ENCODE results near the gene IMP3.

The IMP3 gene

GRCh38 chr15:75620841-75621391, 19.1 kb downstream of the IMP3 start:
- Histone ChIP-seq H3K27ac (no peak overlapping the region), H3K36me3 (ENCODE audit: insufficient read depth) (no peaks in the 10 kb centered on the region; the same call in 1 of the 2 replicates), H3K4me1 (ENCODE audit: low read depth, poor library complexity, severe bottlenecking) (peaks cover 22% of the 10 kb centered on the region), H4K20me1 (ENCODE audit: insufficient read depth) (no peaks in the 10 kb centered on the region), H3K27me3 (ENCODE audit: insufficient read depth, low read depth) (no peaks in the 10 kb centered on the region), H3K9ac (no peak overlapping the region), H3K79me2 (ENCODE audit: insufficient read depth, low read depth) (no peaks in the 10 kb centered on the region), H3K4me2 (no peak overlapping the region), H2AFZ (ENCODE audit: low read depth) (no peak overlapping the region), H3K4me3 (IDR thresholded peaks at IDR 0.05; ENCODE audit: insufficient read depth, low read depth, low read length) (no peak overlapping the region)
- no peak for TF ChIP-seq CTCF (conservative IDR thresholded peaks at IDR 0.05; ENCODE audit: low read depth, low read length)

GRCh38 chr15:75620058-75620820, 19.8 kb downstream of the IMP3 start:
- no peaks in the 10 kb centered on the region for H3K27me3 ChIP-seq (ENCODE audit: insufficient read depth, low read depth)

GRCh38 chr15:75616766-75617165, 23.3 kb downstream of the IMP3 start:
- Histone ChIP-seq H3K79me2 (ENCODE audit: insufficient read depth, low read depth) (no peaks in the 10 kb centered on the region), H3K4me3 (IDR thresholded peaks at IDR 0.05; ENCODE audit: insufficient read depth, low read depth, low read length) (no peak overlapping the region), H4K20me1 (ENCODE audit: insufficient read depth) (no peaks in the 10 kb centered on the region), H3K27ac (no peak overlapping the region), H3K27me3 (ENCODE audit: insufficient read depth, low read depth) (no peaks in the 10 kb centered on the region), H3K4me2 (no peak overlapping the region), H3K9ac (no peak overlapping the region), H2AFZ (ENCODE audit: low read depth) (no peak overlapping the region), H3K4me1 (ENCODE audit: low read depth, poor library complexity, severe bottlenecking) (peaks cover 15% of the 10 kb centered on the region), H3K36me3 (ENCODE audit: insufficient read depth) (no peaks in the 10 kb centered on the region; the same call in 1 of the 2 replicates)
- TF ChIP-seq CTCF (conservative IDR thresholded peaks at IDR 0.05; ENCODE audit: low read depth, low read length), result no peak

More at GRCh38 chr15:75620058-75620820, 19.8 kb downstream of the IMP3 start:
- Histone ChIP-seq H2AFZ (ENCODE audit: low read depth) (no peak overlapping the region), H3K4me2 (no peak overlapping the region), H3K4me1 (ENCODE audit: low read depth, poor library complexity, severe bottlenecking) (peaks cover 22% of the 10 kb centered on the region), H3K9ac (no peak overlapping the region), H3K79me2 (ENCODE audit: insufficient read depth, low read depth) (no peaks in the 10 kb centered on the region), H3K4me3 (IDR thresholded peaks at IDR 0.05; ENCODE audit: insufficient read depth, low read depth, low read length) (no peak overlapping the region), H3K27ac (no peak overlapping the region), H4K20me1 (ENCODE audit: insufficient read depth) (no peaks in the 10 kb centered on the region), H3K36me3 (ENCODE audit: insufficient read depth) (no peaks in the 10 kb centered on the region; the same call in 1 of the 2 replicates)
- TF ChIP-seq CTCF (conservative IDR thresholded peaks at IDR 0.05; ENCODE audit: low read depth, low read length), result no peak

- Histone ChIP-seq H3K4me1 (ENCODE audit: low read depth, poor library complexity, severe bottlenecking) (no peaks in the 10 kb centered on the region), H3K4me2 (no peak overlapping the region), H3K4me3 (IDR thresholded peaks at IDR 0.05; ENCODE audit: insufficient read depth, low read depth, low read length) (no peak overlapping the region), H3K79me2 (ENCODE audit: insufficient read depth, low read depth) (no peaks in the 10 kb centered on the region), H4K20me1 (ENCODE audit: insufficient read depth) (no peaks in the 10 kb centered on the region), H3K9ac (no peak overlapping the region), H3K27ac (no peak overlapping the region), H2AFZ (ENCODE audit: low read depth) (no peak overlapping the region), H3K27me3 (ENCODE audit: insufficient read depth, low read depth) (no peaks in the 10 kb centered on the region), H3K36me3 (ENCODE audit: insufficient read depth) (no peaks in the 10 kb centered on the region)
- TF ChIP-seq CTCF (conservative IDR thresholded peaks at IDR 0.05; ENCODE audit: low read depth, low read length), result no peak
These were observed 33.0 kb downstream of the IMP3 start for GRCh38 chr15:75606711-75607699.

All from KMS-11 (cell line).